Activated CD8-positive, alpha-beta T cell treated with anti-CD3 and anti-CD28 coated beads for 36 hours (primary cell): ENCODE data around the gene CUL4B. TPM values are rescaled to one million over a fixed set of nuclear protein-coding genes. Genes with fewer than 3 reads are reported as not detected.
A peak's percentile ranks its signal among the peaks of the same experiment; 100 is the strongest.
"Not testable (repeated sequence)": the region's sequence is repeated elsewhere in the genome, so short reads cannot be mapped to it uniquely, and the experiment has no call there.

ENCODE experiments used
- ATAC-seq: fragments of 200-7000 bp; cut with Tn5 transposase; one replicate; pipeline ENCODE4 v1.10.0; 2021; ENCODE audit warnings: mild to moderate bottlenecking, moderate library complexity
- CTCF ChIA-PET: fragments of 350-600 bp; sonication (Branson Sonifier 250); formaldehyde crosslinking; loops from one replicate; lab custom pipeline; 2021; ENCODE audit warnings: antibody characterized with exemption; lab: Charles Lee
- POLR2A ChIA-PET: fragments of 350-600 bp; sonication (Branson Sonifier 250); formaldehyde crosslinking; loops from one replicate; lab custom pipeline; 2021; ENCODE audit warnings: antibody characterized with exemption; lab: Charles Lee
- DNase-seq: peaks from one replicate; pipeline ENCODE4 v3.0.0-alpha.2; 2020
- H3K27ac Mint-ChIP-seq: one replicate; pipeline ENCODE4 v1.8.0; 2021; ENCODE audit warnings: mild to moderate bottlenecking, mixed read lengths
- H3K27me3 Mint-ChIP-seq: one replicate; pipeline ENCODE4 v1.8.0; 2021; ENCODE audit warnings: mixed read lengths
- H3K36me3 Mint-ChIP-seq: one replicate; pipeline ENCODE4 v1.8.0; 2021; ENCODE audit warnings: low read depth, mixed read lengths
- H3K4me1 Mint-ChIP-seq: one replicate; pipeline ENCODE4 v1.8.0; 2021; ENCODE audit warnings: low read depth, mixed read lengths
- H3K4me3 Mint-ChIP-seq: one replicate; pipeline ENCODE4 v1.8.0; 2021; ENCODE audit warnings: mild to moderate bottlenecking, moderate library complexity, mixed read lengths
- H3K9me3 Mint-ChIP-seq: one replicate; pipeline ENCODE4 v1.8.0; 2021; ENCODE audit warnings: mixed read lengths
- CTCF ChIP-seq: fragments of 200-600 bp; IDR thresholded peaks from one replicate; pipeline ENCODE4 v1.8.0; 2022; ENCODE audit warnings: antibody characterized with exemption, mild to moderate bottlenecking
- intact Hi-C: fragments of 100-400 bp; cut with micrococcal nuclease; formaldehyde crosslinking; loops from one replicate; pipeline ENCODE4 v1.10.0; 2022
- total RNA-seq, 2 experiments: library from RNA; stranded (reverse); gene quantifications; one replicate each; pipeline ENCODE4 v1.2.3, GENCODE V29; 2021

Gene CUL4B
- total RNA-seq, 2 experiments from 2014 or later: 39.1 to 39.8 TPM

DNA sequence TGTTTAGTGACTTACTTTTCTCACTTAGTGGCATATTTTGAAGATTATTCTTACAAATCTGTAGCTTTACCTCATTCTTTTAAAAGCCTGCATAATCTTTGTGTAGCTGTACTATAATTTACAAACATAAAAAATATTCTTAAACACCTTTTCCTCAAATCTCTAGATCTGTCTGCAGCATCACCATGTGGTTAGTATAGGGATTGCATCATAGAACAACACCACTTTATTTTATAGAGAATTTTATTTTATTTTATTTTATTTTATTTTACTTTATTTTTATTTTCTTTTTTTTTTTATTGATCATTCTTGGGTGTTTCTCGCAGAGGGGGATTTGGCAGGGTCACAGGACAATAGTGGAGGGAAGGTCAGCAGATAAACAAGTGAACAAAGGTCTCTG lies 85.3 kb downstream of the CUL4B start:
- DNase-seq, POLR2A ChIA-PET, H3K27me3 Mint-ChIP-seq, H3K36me3 Mint-ChIP-seq, H3K4me1 Mint-ChIP-seq, H3K27ac Mint-ChIP-seq, ATAC-seq, H3K4me3 Mint-ChIP-seq, H3K9me3 Mint-ChIP-seq, intact Hi-C loops: not testable (repeated sequence)
- CTCF ChIA-PET: interaction anchor here (1.0 kb wide), 4 partner anchors 10 to 97 kb away, joined by 3 to 6 read pairs (median 4); no protein-coding TSS in a partner anchor
- peak; percentile 55 for TF ChIP-seq CTCF

Other genes starting within 250 kb of the CUL4B start
- not detected for gene TMEM255A, start 249.5 kb downstream of the CUL4B start, total RNA-seq
- gene ATP1B4, start 198.9 kb downstream of the CUL4B start, total RNA-seq: not detected
- 10 to 100 TPM; 22.9 to 23.3 TPM for gene LAMP2, start 91.7 kb downstream of the CUL4B start, total RNA-seq
- gene MCTS1, start 43.1 kb upstream of the CUL4B start, total RNA-seq: 10 to 100 TPM; 66.3 to 71.0 TPM
- gene C1GALT1C1, start 69.1 kb upstream of the CUL4B start, total RNA-seq: 10 to 100 TPM; 13.5 to 14.6 TPM